HEK293T (cell line): ENCODE results near the gene CYP11A1.

Experiments
- CTCF ChIA-PET: fragments of 350-600 bp; formaldehyde crosslinking; extraction: SDS; loops from one replicate; lab custom pipeline; 2021; ENCODE audit warnings: antibody characterized with exemption, inconsistent platforms; lab: Yijun Ruan, JAX
- POLR2A ChIA-PET: fragments of 350-600 bp; formaldehyde crosslinking; extraction: SDS; loops from one replicate; lab custom pipeline; 2020; ENCODE audit warnings: antibody characterized with exemption, inconsistent platforms; lab: Yijun Ruan, JAX
- DNase-seq: peaks from one replicate; pipeline ENCODE4 v3.0.0; 2012; ENCODE audit warnings: mixed read lengths; ENCODE audit errors: extremely low spot score
- ARNT ChIP-seq: fragments of 450-650 bp; IDR thresholded peaks from 2 replicates; pipeline ENCODE4 v1.6.1; 2017; ENCODE audit warnings: mild to moderate bottlenecking
- BHLHE40 ChIP-seq: fragments of 450-650 bp; IDR thresholded peaks from 2 replicates; pipeline ENCODE4 v1.6.1; 2016; ENCODE audit warnings: mild to moderate bottlenecking, moderate library complexity, borderline replicate concordance
- CTBP1 ChIP-seq: fragments of 450-650 bp; IDR thresholded peaks from 2 replicates; pipeline ENCODE4 v1.6.1; 2016; ENCODE audit warnings: borderline replicate concordance
- ELF4 ChIP-seq: fragments of 450-650 bp; IDR thresholded peaks from 2 replicates; pipeline ENCODE4 v1.6.1; 2017; ENCODE audit warnings: antibody characterized with exemption
- FOXA1 ChIP-seq: fragments of 450-650 bp; IDR thresholded peaks from 2 replicates; pipeline ENCODE4 v1.6.1; 2016; ENCODE audit warnings: mild to moderate bottlenecking
- FOXK2 ChIP-seq: fragments of 450-650 bp; IDR thresholded peaks from 2 replicates; pipeline ENCODE4 v1.6.1; 2016; ENCODE audit warnings: mild to moderate bottlenecking
- FOXM1 ChIP-seq: fragments of 450-650 bp; IDR thresholded peaks from 2 replicates; pipeline ENCODE4 v1.6.1; 2017; ENCODE audit warnings: mild to moderate bottlenecking, borderline replicate concordance
- HDGF ChIP-seq: fragments of 450-650 bp; IDR thresholded peaks from 2 replicates; pipeline ENCODE4 v1.6.1; 2017; ENCODE audit warnings: antibody characterized with exemption, borderline replicate concordance
- L3MBTL2 ChIP-seq: fragments of 450-650 bp; conservative IDR thresholded peaks from 2 replicates; pipeline ENCODE4 v1.6.1; 2016; ENCODE audit warnings: mild to moderate bottlenecking
- LEF1 ChIP-seq: fragments of 450-650 bp; IDR thresholded peaks from 2 replicates; pipeline ENCODE4 v1.6.1; 2017; ENCODE audit warnings: mild to moderate bottlenecking, borderline replicate concordance
- NFRKB ChIP-seq: fragments of 450-650 bp; IDR thresholded peaks from 2 replicates; pipeline ENCODE4 v1.6.1; 2016; ENCODE audit warnings: mild to moderate bottlenecking, moderate library complexity
- SP1 ChIP-seq: fragments of 450-650 bp; IDR thresholded peaks from 2 replicates; pipeline ENCODE4 v1.6.1; 2017
- SUZ12 ChIP-seq: fragments of 450-650 bp; IDR thresholded peaks from 2 replicates; pipeline ENCODE4 v1.6.1; 2016; ENCODE audit warnings: mild to moderate bottlenecking
- TARDBP ChIP-seq: fragments of 450-650 bp; IDR thresholded peaks from 2 replicates; pipeline ENCODE4 v1.6.1; 2016
- ZNF384 ChIP-seq: fragments of 450-650 bp; IDR thresholded peaks from 2 replicates; pipeline ENCODE4 v1.6.1; 2016
- TF ChIP-seq, protein P1 (sequence below): fragments of 450-650 bp; IDR thresholded peaks from 2 replicates; pipeline ENCODE4 v1.6.1; 2016

CYP11A1 gene

DNA sequence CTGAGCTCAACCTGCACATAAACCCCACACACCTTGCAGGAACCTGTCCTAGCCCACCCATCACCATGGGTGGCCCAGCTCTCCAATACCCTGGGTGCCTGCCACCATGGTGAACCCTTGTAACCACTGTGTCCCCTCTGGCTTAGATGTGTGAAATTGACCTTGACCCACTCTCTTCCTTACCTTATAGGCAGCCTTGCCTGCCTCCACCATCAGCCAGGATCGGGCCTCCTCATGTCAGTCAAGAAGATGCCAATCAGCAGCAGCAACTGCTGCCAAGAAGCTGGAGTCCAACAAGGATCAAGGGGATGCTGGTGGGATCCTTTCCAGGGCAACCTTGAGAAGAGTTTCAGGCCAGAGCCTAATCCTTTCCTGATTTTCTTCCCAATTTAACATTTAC is 8.8 kb upstream of the CYP11A1 start:
- TF ChIP-seq SUZ12 (no peak), SP1 (no peak), ELF4 (no peak), FOXA1 (no peak), HDGF (no peak), ZNF384 (no peak)
- TF ChIP-seq, protein P1, sequence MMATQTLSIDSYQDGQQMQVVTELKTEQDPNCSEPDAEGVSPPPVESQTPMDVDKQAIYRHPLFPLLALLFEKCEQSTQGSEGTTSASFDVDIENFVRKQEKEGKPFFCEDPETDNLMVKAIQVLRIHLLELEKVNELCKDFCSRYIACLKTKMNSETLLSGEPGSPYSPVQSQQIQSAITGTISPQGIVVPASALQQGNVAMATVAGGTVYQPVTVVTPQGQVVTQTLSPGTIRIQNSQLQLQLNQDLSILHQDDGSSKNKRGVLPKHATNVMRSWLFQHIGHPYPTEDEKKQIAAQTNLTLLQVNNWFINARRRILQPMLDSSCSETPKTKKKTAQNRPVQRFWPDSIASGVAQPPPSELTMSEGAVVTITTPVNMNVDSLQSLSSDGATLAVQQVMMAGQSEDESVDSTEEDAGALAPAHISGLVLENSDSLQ = no peak
- ChIA-PET POLR2A (interaction anchor here (0.5 to 1.5 kb wide), 2 partner anchors 85 to 930 kb away, joined by 3 to 8 read pairs; partner anchors contain the start of gene UBL7), CTCF (interaction anchor here (0.6 to 0.9 kb wide), 4 partner anchors 9 to 224 kb away, joined by 3 to 4 read pairs (median 4); no protein-coding TSS in a partner anchor)
- no peak for DNase-seq

DNA sequence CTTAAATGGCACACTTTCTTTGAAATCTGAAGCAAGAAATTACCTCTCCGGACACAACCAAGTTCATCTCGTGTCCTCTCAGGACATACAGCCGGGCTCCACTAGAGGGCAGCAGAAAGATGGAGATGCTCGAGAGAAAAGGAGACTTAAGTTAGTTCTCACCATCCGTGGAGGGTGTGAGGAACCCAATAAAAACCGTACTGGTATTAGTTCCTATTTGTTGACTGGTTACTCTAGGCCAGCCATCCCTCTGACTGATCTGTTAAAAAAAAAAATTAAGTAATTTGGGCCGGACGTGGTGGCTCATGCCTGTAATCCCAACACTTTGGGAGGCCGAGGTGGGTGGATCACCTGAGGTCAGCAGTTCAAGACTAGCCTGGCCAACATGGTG is 7.9 kb upstream of the CYP11A1 start:
- ChIA-PET CTCF (interaction anchor here (0.5 to 1.0 kb wide), 4 partner anchors 21 to 621 kb away, joined by 3 to 4 read pairs (median 3); no protein-coding TSS in a partner anchor), POLR2A (interaction anchor here (1.5 kb wide), 1 partner anchor 86 kb away, joined by 8 read pairs; the partner anchor contains the start of gene UBL7)
- TF ChIP-seq SP1 = no peak
- peak; percentile 33; the same call in 1 of the 2 replicates for TF ChIP-seq CTBP1
- 0 out of 2 replicates have a peak, but pooled peaks have one; percentile 20 for TF ChIP-seq L3MBTL2
- TF ChIP-seq FOXA1 = no peak
- TF ChIP-seq SUZ12 = no peak
- TF ChIP-seq HDGF = no peak
- no peak for TF ChIP-seq BHLHE40
- TF ChIP-seq FOXM1 = no peak
- DNase-seq = peak; percentile 77

DNA sequence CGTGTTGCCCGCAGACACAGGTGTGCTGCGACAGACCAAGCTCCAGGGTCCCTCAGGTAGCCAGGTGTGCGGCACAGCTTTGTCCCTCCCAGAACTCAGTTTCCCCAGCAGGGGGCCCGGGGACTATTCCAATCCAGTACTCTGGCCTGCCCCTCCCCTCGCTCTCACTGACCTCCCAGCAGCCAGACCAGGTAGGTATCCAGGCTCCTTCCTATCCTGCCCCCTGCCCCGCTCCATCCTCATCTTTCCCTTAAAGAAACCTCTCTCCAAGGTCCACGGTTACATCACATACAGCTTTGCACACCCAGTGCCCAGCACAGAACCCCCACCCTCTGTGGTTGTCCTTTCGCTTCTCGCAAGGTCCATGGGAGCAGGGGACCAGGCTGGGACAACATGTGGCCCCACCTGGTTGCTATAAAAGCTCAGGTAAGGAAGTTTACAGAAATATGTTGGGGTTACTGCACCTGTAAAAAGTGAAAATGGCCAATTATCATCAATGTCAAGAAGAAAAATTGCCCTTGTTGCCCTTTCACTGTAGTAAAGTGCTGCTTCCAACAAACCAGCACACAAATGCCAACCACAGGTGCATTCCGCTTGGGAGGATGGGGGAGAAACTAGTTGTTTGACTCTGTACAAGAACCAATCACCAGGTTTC is 7.3 kb upstream of the CYP11A1 start:
- POLR2A ChIA-PET = interaction anchor here (1.4 to 1.5 kb wide), 2 partner anchors 86 to 394 kb away, joined by 3 to 8 read pairs; partner anchors contain the start of gene UBL7
- DNase-seq = no peak
- CTCF ChIA-PET = interaction anchor here (0.9 to 2.9 kb wide), 11 partner anchors 7 to 621 kb away, joined by 3 to 10 read pairs (median 4); partner anchors contain the start of gene UBL7
- TF ChIP-seq L3MBTL2 (0 out of 2 replicates have a peak, but pooled peaks have one; percentile 12), SP1 (no peak), SUZ12 (no peak)

DNA sequence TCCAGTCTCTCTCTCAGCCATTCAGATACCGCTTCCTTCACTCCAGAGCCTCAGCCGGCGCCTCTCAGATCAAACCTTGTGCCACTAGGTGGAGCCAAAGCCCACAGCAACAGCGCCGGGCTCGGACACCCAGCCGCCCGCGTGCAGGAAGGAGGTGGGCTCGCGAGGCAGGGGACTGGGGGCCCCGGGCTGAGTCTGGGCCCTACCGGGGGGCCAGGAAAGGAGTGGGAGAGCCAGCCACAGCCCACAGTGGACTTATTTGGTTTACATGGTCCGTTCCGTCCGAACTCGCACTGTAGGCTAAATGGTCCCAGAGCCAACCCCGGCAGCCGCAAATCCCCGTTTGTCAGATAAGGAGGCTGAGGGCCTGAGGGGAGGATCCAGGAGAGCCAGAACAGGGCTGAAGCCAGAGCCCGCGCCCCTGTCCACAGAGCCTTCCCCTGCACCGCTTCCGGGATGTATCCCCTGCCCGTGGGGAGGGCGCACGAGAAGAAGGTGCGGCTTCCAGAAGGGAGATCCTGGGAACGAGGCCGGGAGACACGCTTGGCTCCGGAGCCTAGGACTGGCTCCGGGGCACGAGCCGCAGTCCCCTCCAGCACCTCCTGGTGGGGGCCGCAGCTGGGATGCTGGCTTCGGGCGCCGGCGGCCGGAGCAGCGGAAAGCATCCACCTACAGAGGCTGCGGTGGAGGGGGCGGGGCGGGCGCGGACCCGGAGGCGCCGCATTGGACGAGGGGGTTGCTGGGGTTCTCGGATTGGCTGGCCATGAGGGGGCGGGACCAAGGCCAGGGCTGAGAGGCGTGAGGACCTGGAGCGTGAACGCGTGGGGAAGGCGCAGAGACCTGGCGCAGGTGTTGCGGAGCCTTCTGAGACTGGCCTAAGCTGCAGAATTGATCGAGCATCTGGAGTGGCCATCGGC is 6.5 kb upstream of the CYP11A1 start:
- peak; percentile 97 for DNase-seq
- POLR2A ChIA-PET = interaction anchor here (0.5 to 1.4 kb wide), 3 partner anchors 87 to 394 kb away, joined by 3 read pairs; partner anchors contain the start of gene UBL7
- CTCF ChIA-PET = interaction anchor here (0.6 to 2.9 kb wide), 18 partner anchors 8 to 622 kb away, joined by 3 to 10 read pairs (median 4); partner anchors contain the start of genes ARID3B and UBL7
- TF ChIP-seq ZNF384 = no peak
- TF ChIP-seq, protein P1 = no peak
- 0 out of 2 replicates have a peak, but pooled peaks have one; percentile 28 for TF ChIP-seq CTBP1
- TF ChIP-seq SP1 = no peak
- no peak for TF ChIP-seq LEF1
- TF ChIP-seq SUZ12 = no peak
- TF ChIP-seq TARDBP = no peak
- no peak for TF ChIP-seq ELF4
- TF ChIP-seq FOXK2 = no peak
- TF ChIP-seq BHLHE40 = no peak
- TF ChIP-seq NFRKB = no peak
- no peak for TF ChIP-seq ARNT
- TF ChIP-seq FOXA1 = no peak
- TF ChIP-seq HDGF = no peak
- peak; percentile 97 for TF ChIP-seq L3MBTL2
- 0 out of 2 replicates have a peak, but pooled peaks have one; percentile 16 for TF ChIP-seq FOXM1

DNA sequence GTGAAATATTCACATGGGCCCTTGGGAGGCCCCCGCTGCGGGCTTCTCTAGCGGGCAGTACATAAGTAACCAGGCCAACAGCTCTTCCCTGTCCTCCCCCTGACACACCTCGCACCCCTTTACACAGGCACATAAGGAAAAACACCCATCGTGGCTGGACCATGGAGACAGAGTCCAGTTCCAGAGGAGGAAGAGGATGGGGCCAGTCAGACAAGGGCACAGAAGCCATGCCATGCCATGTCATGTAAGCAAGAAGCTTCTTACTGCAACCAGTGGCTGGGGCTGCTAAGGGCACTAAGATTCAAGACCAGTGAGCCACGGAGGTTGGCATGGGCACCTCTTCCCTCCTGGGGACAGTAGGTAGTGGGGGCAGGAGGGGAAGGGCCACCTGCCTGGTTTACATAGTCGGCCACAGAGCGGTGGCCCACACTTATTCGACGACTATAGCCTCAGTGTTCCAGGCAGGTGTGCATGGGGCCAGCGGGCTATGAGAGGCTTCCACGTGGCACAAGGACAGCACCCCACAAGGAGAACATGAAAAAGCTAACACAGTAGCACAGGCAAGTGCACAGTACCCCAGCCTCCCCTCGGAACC is 5.7 kb upstream of the CYP11A1 start:
- TF ChIP-seq FOXK2 (no peak), HDGF (no peak), FOXM1 (no peak), ZNF384 (no peak), NFRKB (no peak), SUZ12 (no peak), CTBP1 (no peak), ELF4 (no peak), LEF1 (no peak), SP1 (no peak), TARDBP (no peak), BHLHE40 (no peak), L3MBTL2 (no peak), ARNT (no peak), FOXA1 (no peak)
- TF ChIP-seq, protein P1 = no peak
- DNase-seq = no peak
- ChIA-PET POLR2A (interaction anchor here (1.3 kb wide), 1 partner anchor 240 kb away, joined by 3 read pairs; no protein-coding TSS in a partner anchor), CTCF (interaction anchor here (0.6 to 2.9 kb wide), 12 partner anchors 9 to 422 kb away, joined by 3 to 10 read pairs (median 3); partner anchors contain the start of gene ARID3B)
